Fibroblast of lung (primary cell): ENCODE data around the gene ADAMTS6. TPM values are rescaled to one million over a fixed set of nuclear protein-coding genes. Genes with fewer than 3 reads are reported as not detected.

Experiments used
- DNase-seq, 2 donors: peaks; one replicate each; pipeline versions ENCODE4 v3.0.0 to v3.0.0-alpha.2; 2010; ENCODE audit warnings: low read depth in 2 of 2
- H2AFZ ChIP-seq: 2 replicates; pipeline ENCODE4 v1.5.1; 2012; ENCODE audit warnings: low read length, control low read depth, inconsistent platforms
- H3K27ac ChIP-seq: 2 replicates; pipeline ENCODE4 v1.5.1; 2011; ENCODE audit warnings: low read length, control low read depth; ENCODE audit not compliant: insufficient read depth
- H3K27me3 ChIP-seq: 2 replicates; pipeline ENCODE4 v1.5.1; 2011; ENCODE audit warnings: mild to moderate bottlenecking, low read length; ENCODE audit not compliant: control insufficient read depth, insufficient read depth
- H3K36me3 ChIP-seq: 2 replicates; pipeline ENCODE4 v1.5.1; 2011; ENCODE audit warnings: low read length; ENCODE audit not compliant: control insufficient read depth, insufficient read depth
- H3K4me1 ChIP-seq: 2 replicates; pipeline ENCODE4 v1.5.1; 2011; ENCODE audit warnings: low read length; ENCODE audit not compliant: control insufficient read depth, insufficient read depth; ENCODE audit errors: extremely low read depth
- H3K4me2 ChIP-seq: 2 replicates; pipeline ENCODE4 v1.5.1; 2011; ENCODE audit warnings: low read length, control low read depth; ENCODE audit not compliant: insufficient read depth; ENCODE audit errors: extremely low read depth
- H3K4me3 ChIP-seq, 4 experiments: fragments of 200-600 bp in 1 of 4; sonication (generic) in 1 of 4; replicated peaks in 1 of 4; 2 replicates each; pipeline ENCODE4 v1.5.1; 2011 to 2016; ENCODE audit warnings: low read length in 4 of 4, low read depth in 3 of 4, mild to moderate bottlenecking in 3 of 4, control low read depth in 2 of 4, inconsistent platforms in 1 of 4, mixed read lengths in 1 of 4; ENCODE audit not compliant: insufficient read depth in 1 of 4; ENCODE audit errors: control extremely low read depth in 1 of 4
- H3K79me2 ChIP-seq: 2 replicates; pipeline ENCODE4 v1.5.1; 2012; ENCODE audit warnings: mild to moderate bottlenecking, low read length, inconsistent platforms; ENCODE audit not compliant: control insufficient read depth, insufficient read depth
- H3K9ac ChIP-seq: 2 replicates; pipeline ENCODE4 v1.5.1; 2011; ENCODE audit warnings: mild to moderate bottlenecking, low read length, control low read depth; ENCODE audit not compliant: insufficient read depth
- H3K9me3 ChIP-seq: 2 replicates; pipeline ENCODE4 v1.5.1; 2012; ENCODE audit warnings: low read depth, low read length; ENCODE audit not compliant: control insufficient read depth, insufficient read depth
- H4K20me1 ChIP-seq: 2 replicates; pipeline ENCODE4 v1.5.1; 2011; ENCODE audit warnings: low read length; ENCODE audit not compliant: control insufficient read depth, insufficient read depth; ENCODE audit errors: extremely low read depth
- EZH2 ChIP-seq: IDR thresholded peaks from 2 replicates; pipeline ENCODE4 v1.5.1; 2012; ENCODE audit warnings: low read length, control low read depth, mild to moderate bottlenecking; ENCODE audit errors: missing control alignments
- polyA plus RNA-seq, 2 donors: library from polyadenylated mRNA; depleted of rRNA in 1 of 2; stranded (reverse) in 1 of 2; unstranded in 1 of 2; fragments of >200 nt; gene quantifications; 2 replicates each; pipeline ENCODE4 v1.2.1, GENCODE V29; 2011 to 2012; ENCODE audit warnings: missing spikeins in 1 of 2
- total RNA-seq: library from RNA; depleted of rRNA; stranded (reverse); fragments of >200 nt; gene quantifications from 2 replicates; pipeline ENCODE4 v1.2.1, GENCODE V29; 2014
- TF ChIP-seq, protein P1 (sequence below), 2 donors: IDR thresholded peaks in 1 of 2; conservative IDR thresholded peaks in 1 of 2; 1 replicate in 1 of 2; 2 replicates in 1 of 2; pipeline ENCODE4 v1.5.1; 2011 to 2012; ENCODE audit warnings: low read length in 2 of 2, control low read depth in 1 of 2, inconsistent platforms in 1 of 2, low read depth in 1 of 2, mild to moderate bottlenecking in 1 of 2

ADAMTS6 gene
- total and polyA plus RNA-seq, 2 donors (not counting 1 experiment from before 2014, with no cell fraction given), result 7.5 to 45.2 TPM

DNA sequence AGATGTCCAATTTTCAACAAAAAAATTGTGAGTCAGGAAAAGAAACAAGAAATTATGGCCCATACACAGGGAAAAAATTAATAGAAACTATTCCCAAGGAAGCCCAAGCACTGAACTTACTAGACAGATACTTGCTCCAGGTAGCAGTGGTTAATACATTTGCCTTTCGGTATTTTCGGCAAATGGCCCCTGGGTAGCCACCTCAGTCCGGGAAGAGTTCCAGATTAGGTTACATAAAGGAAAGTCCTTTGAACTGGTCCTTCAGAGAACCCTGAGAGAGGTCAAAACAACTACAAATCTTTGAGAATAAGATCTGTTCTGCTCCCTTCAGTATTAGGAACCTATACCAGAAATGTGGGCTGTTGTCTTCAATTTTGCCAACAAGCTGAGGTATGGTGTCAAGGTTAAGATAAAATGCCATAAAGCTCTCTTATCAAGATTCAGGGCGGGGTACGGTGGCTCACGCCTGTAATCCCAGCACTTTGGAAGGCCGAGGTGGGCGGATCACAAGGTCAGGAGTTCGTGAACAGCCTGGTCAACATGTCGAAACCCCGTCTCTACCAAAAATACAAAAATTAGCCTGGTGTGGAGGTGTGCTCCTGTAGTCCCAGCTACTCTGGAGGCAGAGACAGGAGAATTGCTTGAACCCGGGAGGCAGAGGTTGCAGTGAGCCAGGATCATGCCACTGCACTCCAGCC is 369.6 kb downstream of the ADAMTS6 start:
- Histone ChIP-seq H3K4me1 (no peaks in the 10 kb centered on the region), H3K79me2 (no peaks in the 10 kb centered on the region), H3K27ac (no peak overlapping the region), H3K9ac (no peak overlapping the region), H2AFZ (no peak overlapping the region), H3K9me3 (no peaks in the 10 kb centered on the region), H4K20me1 (no peaks in the 10 kb centered on the region), H3K4me2 (no peak overlapping the region), H3K27me3 (no peaks in the 10 kb centered on the region), H3K4me3 (no peak overlapping the region), H3K36me3 (no peaks in the 10 kb centered on the region)
- DNase-seq, result no peak
- TF ChIP-seq EZH2, result no peak
- TF ChIP-seq, protein P1, sequence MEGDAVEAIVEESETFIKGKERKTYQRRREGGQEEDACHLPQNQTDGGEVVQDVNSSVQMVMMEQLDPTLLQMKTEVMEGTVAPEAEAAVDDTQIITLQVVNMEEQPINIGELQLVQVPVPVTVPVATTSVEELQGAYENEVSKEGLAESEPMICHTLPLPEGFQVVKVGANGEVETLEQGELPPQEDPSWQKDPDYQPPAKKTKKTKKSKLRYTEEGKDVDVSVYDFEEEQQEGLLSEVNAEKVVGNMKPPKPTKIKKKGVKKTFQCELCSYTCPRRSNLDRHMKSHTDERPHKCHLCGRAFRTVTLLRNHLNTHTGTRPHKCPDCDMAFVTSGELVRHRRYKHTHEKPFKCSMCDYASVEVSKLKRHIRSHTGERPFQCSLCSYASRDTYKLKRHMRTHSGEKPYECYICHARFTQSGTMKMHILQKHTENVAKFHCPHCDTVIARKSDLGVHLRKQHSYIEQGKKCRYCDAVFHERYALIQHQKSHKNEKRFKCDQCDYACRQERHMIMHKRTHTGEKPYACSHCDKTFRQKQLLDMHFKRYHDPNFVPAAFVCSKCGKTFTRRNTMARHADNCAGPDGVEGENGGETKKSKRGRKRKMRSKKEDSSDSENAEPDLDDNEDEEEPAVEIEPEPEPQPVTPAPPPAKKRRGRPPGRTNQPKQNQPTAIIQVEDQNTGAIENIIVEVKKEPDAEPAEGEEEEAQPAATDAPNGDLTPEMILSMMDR (conservative IDR thresholded peaks at IDR 0.05 in 1 of 2, IDR thresholded peaks at IDR 0.05 in 1 of 2; ENCODE audit: low read depth in 1 of 2, low read length in 2 of 2), result no peak

DNA sequence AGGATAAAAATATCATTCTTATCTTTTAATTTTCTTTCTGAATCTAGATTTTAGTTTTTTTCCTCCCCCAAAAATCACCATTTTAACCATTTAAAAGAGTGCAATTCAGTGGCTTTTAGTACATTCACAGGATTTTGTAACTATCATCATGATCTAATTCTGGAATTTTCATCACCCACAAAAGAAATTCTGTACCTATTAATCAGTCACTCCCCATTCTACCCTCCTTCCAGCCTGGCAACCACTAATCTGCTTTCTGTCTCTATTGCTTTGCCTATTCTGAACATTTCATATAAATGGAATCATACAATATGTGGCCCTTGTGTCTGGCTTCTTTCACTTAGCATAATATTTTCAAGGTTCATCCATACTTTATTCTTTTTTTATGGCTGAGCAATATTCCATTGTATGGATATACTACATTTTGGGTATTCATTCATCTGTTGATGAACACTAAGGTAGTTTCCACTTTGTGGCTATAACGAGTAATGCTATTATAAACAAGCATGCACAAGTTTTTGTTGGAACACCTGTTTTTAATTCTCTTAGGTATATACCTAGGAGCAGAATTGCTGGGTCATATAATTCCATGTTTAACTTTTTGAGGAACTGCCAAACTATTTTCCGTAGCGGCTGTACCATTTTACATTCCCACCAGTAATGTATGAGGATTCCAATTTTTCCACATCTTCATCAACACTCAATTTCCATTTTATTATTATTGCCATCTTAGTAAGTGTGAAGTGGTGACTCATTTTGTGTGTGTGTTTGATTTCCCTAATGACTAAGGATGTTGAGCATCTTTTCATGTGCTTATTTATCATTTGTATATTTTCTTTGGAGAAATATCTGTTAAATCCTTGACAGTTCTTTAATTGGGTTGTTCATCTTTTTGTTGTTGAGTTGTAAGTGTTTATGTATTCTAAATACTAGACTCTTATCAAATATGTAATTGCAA is 372.7 kb downstream of the ADAMTS6 start:
- Histone ChIP-seq H3K4me2 (no peak overlapping the region), H2AFZ (no peak overlapping the region), H3K27ac (no peak overlapping the region), H3K9ac (no peak overlapping the region), H3K9me3 (no peaks in the 10 kb centered on the region), H4K20me1 (no peaks in the 10 kb centered on the region), H3K4me1 (no peaks in the 10 kb centered on the region), H3K79me2 (no peaks in the 10 kb centered on the region), H3K4me3 (no peak overlapping the region), H3K27me3 (no peaks in the 10 kb centered on the region), H3K36me3 (no peaks in the 10 kb centered on the region)
- TF ChIP-seq, protein P1 (conservative IDR thresholded peaks at IDR 0.05 in 1 of 2, IDR thresholded peaks at IDR 0.05 in 1 of 2; ENCODE audit: low read depth in 1 of 2, low read length in 2 of 2), result no peak
- TF ChIP-seq EZH2, result no peak
- DNase-seq, result peak in 1 of 2 donors; percentile 70

DNA sequence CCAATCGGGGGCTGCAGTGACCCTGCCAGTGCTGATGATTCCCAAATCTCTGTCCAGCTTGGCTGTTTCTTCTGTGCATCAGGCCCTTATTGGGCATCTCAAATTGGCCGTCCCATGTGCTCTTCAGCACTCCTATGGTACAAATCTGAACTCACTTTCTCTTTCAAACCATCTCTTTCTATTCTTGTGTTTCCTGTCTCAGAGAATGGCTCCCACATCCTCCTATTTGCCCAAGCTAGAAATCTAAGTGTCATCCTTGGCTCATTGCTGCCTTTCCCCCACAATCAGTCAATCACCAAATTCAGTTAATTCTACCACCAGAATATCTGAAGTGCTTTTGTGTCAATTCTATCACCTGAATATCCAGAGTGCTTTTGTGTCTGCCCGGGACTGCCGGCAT is 376.4 kb downstream of the ADAMTS6 start:
- Histone ChIP-seq H3K27me3 (no peaks in the 10 kb centered on the region), H3K9me3 (no peaks in the 10 kb centered on the region), H3K9ac (no peak overlapping the region), H3K79me2 (no peaks in the 10 kb centered on the region), H3K4me2 (no peak overlapping the region), H3K4me1 (peaks cover 12% of the 10 kb centered on the region), H3K27ac (no peak overlapping the region), H4K20me1 (no peaks in the 10 kb centered on the region), H3K4me3 (no peak overlapping the region), H3K36me3 (no peaks in the 10 kb centered on the region), H2AFZ (no peak overlapping the region)
- TF ChIP-seq, protein P1 (conservative IDR thresholded peaks at IDR 0.05 in 1 of 2, IDR thresholded peaks at IDR 0.05 in 1 of 2; ENCODE audit: low read depth in 1 of 2, low read length in 2 of 2), result no peak
- no peak for TF ChIP-seq EZH2
- DNase-seq, result no peak
